Right lobe of liver (tissue), 4 donors: ENCODE results near the gene GNB3.

Experiments used
- POLR2A ChIP-seq: fragments of 450-650 bp; IDR thresholded peaks from one replicate; pipeline ENCODE4 v1.6.1; 2017; ENCODE audit warnings: antibody characterized with exemption, mild to moderate bottlenecking
- TF ChIP-seq, protein P1 (sequence below), 4 donors: fragments of 200-600 bp in 3 of 4; fragments of 450-650 bp in 1 of 4; IDR thresholded peaks; one replicate each; pipeline versions ENCODE4 v1.5.1 to v1.8.0; 2016 to 2022; ENCODE audit warnings: antibody characterized with exemption in 4 of 4, mild to moderate bottlenecking in 2 of 4
- donor health status: DM: no; HTN: no; CAD: no.
- donor health status: DM: no; HTN: no; CAD: no.
- donor health status: DM: no; HTN: yes; CAD: no.

GRCh38 chr12:6823182-6824084 is 17.3 kb upstream of the GNB3 start:
- TF ChIP-seq, protein P1, sequence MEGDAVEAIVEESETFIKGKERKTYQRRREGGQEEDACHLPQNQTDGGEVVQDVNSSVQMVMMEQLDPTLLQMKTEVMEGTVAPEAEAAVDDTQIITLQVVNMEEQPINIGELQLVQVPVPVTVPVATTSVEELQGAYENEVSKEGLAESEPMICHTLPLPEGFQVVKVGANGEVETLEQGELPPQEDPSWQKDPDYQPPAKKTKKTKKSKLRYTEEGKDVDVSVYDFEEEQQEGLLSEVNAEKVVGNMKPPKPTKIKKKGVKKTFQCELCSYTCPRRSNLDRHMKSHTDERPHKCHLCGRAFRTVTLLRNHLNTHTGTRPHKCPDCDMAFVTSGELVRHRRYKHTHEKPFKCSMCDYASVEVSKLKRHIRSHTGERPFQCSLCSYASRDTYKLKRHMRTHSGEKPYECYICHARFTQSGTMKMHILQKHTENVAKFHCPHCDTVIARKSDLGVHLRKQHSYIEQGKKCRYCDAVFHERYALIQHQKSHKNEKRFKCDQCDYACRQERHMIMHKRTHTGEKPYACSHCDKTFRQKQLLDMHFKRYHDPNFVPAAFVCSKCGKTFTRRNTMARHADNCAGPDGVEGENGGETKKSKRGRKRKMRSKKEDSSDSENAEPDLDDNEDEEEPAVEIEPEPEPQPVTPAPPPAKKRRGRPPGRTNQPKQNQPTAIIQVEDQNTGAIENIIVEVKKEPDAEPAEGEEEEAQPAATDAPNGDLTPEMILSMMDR (IDR thresholded peaks at IDR 0.05) = no peak
- no peak for TF ChIP-seq POLR2A
